Muscle of leg (tissue), 9 donors: ENCODE results near the gene SYT2. TPM values are rescaled to one million over a fixed set of nuclear protein-coding genes. Genes with fewer than 3 reads are reported as not detected.

Source experiments
- polyA plus RNA-seq, 8 donors: library from polyadenylated mRNA; unstranded; fragments of 120-200 nt; gene quantifications; one replicate each; pipeline versions ENCODE4 v1.2.1 to v1.2.3, GENCODE V29; 2013; ENCODE audit warnings: inconsistent platforms in 1 of 8, low replicate concordance in 1 of 8; ENCODE audit not compliant: insufficient read length in 8 of 8, insufficient read depth in 1 of 8
- total RNA-seq: library from RNA; stranded (reverse); fragments of 120-200 nt; gene quantifications from one replicate; pipeline ENCODE4 v1.2.4, GENCODE V29; 2013

The SYT2 gene
- total and polyA plus RNA-seq, 9 donors = 0.04 to 0.63 (median 0.33) TPM

Other genes starting within 250 kb of the SYT2 start
- 51.9 TPM for gene KDM5B, start 98.0 kb upstream of the SYT2 start, total RNA-seq
- 10 to 100 TPM; 34.9 to 55.7 (median 42.9) TPM for gene KDM5B, start 98.0 kb upstream of the SYT2 start, polyA plus RNA-seq
- gene PCAT6, start 100.5 kb upstream of the SYT2 start, total RNA-seq = 0.22 TPM
- 1 to 10 TPM; 1.9 to 2.8 (median 2.3) TPM for gene PCAT6, start 100.5 kb upstream of the SYT2 start, polyA plus RNA-seq
- gene RABIF, start 178.7 kb upstream of the SYT2 start, total RNA-seq = 4.3 TPM
- gene RABIF, start 178.7 kb upstream of the SYT2 start, polyA plus RNA-seq = 1 to 10 TPM; 5.0 to 7.3 (median 6.2) TPM
- gene KLHL12, start 216.8 kb upstream of the SYT2 start, total RNA-seq = 19.9 TPM
- gene KLHL12, start 216.8 kb upstream of the SYT2 start, polyA plus RNA-seq = 10 to 100 TPM; 17.0 to 20.5 (median 19.5) TPM
- gene ADIPOR1, start 247.9 kb upstream of the SYT2 start, total RNA-seq = 53.1 TPM
- 10 to 100 TPM; 60.0 to 78.2 (median 69.7) TPM for gene ADIPOR1, start 247.9 kb upstream of the SYT2 start, polyA plus RNA-seq